Smooth muscle cell (in vitro differentiated cells): ENCODE data around the gene NIPBL. TPM values are rescaled to one million over a fixed set of nuclear protein-coding genes. Genes with fewer than 3 reads are reported as not detected.
"Not testable (repeated sequence)": the region's sequence is repeated elsewhere in the genome, so short reads cannot be mapped to it uniquely, and the experiment has no call there.

Experiments used
- DNase-seq: peaks from one replicate; lab custom pipeline; 2025; ENCODE audit not compliant: unreplicated experiment; lab: John Stamatoyannopoulos, UW
- H2AFZ ChIP-seq: fragments of 200-600 bp; sonication (generic); 2 replicates; pipeline ENCODE4 v1.6.0; 2016; ENCODE audit warnings: antibody characterized with exemption, low read depth, mild to moderate bottlenecking
- H3F3A ChIP-seq: fragments of 200-600 bp; sonication (generic); 2 replicates; pipeline ENCODE4 v1.6.0; 2017; ENCODE audit warnings: antibody characterized with exemption, low read depth
- H3K27ac ChIP-seq: fragments of 200-600 bp; sonication (generic); 2 replicates; pipeline ENCODE4 v1.5.1; 2016; ENCODE audit warnings: low read depth, mild to moderate bottlenecking
- H3K27me3 ChIP-seq: fragments of 200-600 bp; sonication (generic); 2 replicates; pipeline ENCODE4 v1.6.1; 2016; ENCODE audit warnings: low read depth, mild to moderate bottlenecking
- H3K36me3 ChIP-seq: fragments of 200-600 bp; sonication (generic); 2 replicates; pipeline ENCODE4 v1.5.1; 2016; ENCODE audit warnings: low read depth
- H3K4me1 ChIP-seq: fragments of 200-600 bp; sonication (generic); 2 replicates; pipeline ENCODE4 v1.5.1; 2016; ENCODE audit warnings: low read depth
- H3K4me2 ChIP-seq: fragments of 200-600 bp; sonication (generic); 2 replicates; pipeline ENCODE4 v1.6.0; 2016; ENCODE audit warnings: mild to moderate bottlenecking
- H3K4me3 ChIP-seq: fragments of 200-600 bp; sonication (generic); 2 replicates; pipeline ENCODE4 v1.5.1; 2016; ENCODE audit warnings: mild to moderate bottlenecking
- H3K79me2 ChIP-seq: fragments of 200-600 bp; sonication (generic); 2 replicates; pipeline ENCODE4 v1.6.0; 2016; ENCODE audit warnings: low read depth, mild to moderate bottlenecking
- H3K9ac ChIP-seq: fragments of 200-600 bp; sonication (generic); 2 replicates; pipeline ENCODE4 v1.6.0; 2016; ENCODE audit warnings: low read depth
- H3K9me3 ChIP-seq: fragments of 200-600 bp; sonication (generic); replicated peaks from 2 replicates; pipeline ENCODE4 v1.5.1; 2016; ENCODE audit warnings: low read depth
- H4K20me1 ChIP-seq: fragments of 200-600 bp; sonication (generic); 2 replicates; pipeline ENCODE4 v1.6.0; 2016; ENCODE audit warnings: low read depth
- CTCF ChIP-seq: fragments of 200-600 bp; sonication (generic); IDR thresholded peaks from 2 replicates; pipeline ENCODE4 v1.5.1; 2017; ENCODE audit warnings: borderline replicate concordance, mild to moderate bottlenecking, antibody characterized with exemption; ENCODE audit not compliant: insufficient read depth, poor library complexity, severe bottlenecking
- WGBS: methylation state at CpG from one replicate; pipeline ENCODE4 v1.1.7; 2016; ENCODE audit warnings: low lambda C conversion rate; 5-methylcytosine and 5-hydroxymethylcytosine counted together
- polyA plus RNA-seq: library from polyadenylated mRNA; unstranded; fragments of >200 nt; fragmentation: Nextera tagmentation; extraction: Ambion mirVana; gene quantifications from 2 replicates; pipeline ENCODE4 v1.2.1, GENCODE V29; 2016
- total RNA-seq: library from RNA; depleted of rRNA; stranded (reverse); fragments of >200 nt; gene quantifications from 2 replicates; pipeline ENCODE4 v1.2.3, GENCODE V29; 2014

Gene NIPBL
- total and polyA plus RNA-seq, 2 experiments from 2014 or later: 14.7 to 46.3 TPM

GRCh38 chr5:36900283-36900682 is 23.7 kb downstream of the NIPBL start:
- peaks cover 4% of the 10 kb centered on the region for H3K9me3 ChIP-seq
- H3K9ac ChIP-seq: no peak overlapping the region
- no peak overlapping the region for H2AFZ ChIP-seq
- DNase-seq: no peak
- TF ChIP-seq CTCF: no peak
- no peak overlapping the region for H3K4me2 ChIP-seq
- H3F3A ChIP-seq: no peaks in the 10 kb centered on the region
- H3K36me3 ChIP-seq: no peaks in the 10 kb centered on the region
- WGBS: 88% methylated on average over 2 of the region's 2 CpGs
- no peak overlapping the region for H3K27ac ChIP-seq
- peaks cover 100% of the 10 kb centered on the region for H4K20me1 ChIP-seq
- no peaks in the 10 kb centered on the region for H3K4me1 ChIP-seq
- no peaks in the 10 kb centered on the region for H3K27me3 ChIP-seq
- no peak overlapping the region for H3K4me3 ChIP-seq
- peaks cover 100% of the 10 kb centered on the region for H3K79me2 ChIP-seq

DNA sequence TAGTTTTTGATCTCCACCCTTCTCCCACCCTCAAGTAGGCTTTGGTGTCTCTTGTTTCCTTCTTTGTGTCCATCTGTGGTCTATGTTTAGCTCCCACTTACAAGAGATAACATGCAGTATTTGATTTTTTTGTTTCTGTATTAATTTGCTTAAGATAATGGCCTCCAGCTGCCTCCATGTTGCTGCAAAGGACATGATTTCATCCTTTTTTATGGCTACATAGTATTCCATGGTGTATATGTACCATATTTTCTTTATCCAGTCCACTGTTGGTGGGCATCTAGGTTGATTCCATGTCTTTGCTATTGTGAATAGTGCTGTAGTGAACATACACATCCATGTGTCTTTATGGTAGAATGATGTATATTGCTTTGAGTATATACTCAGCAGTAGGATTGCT is 24.5 kb downstream of the NIPBL start:
- not testable (repeated sequence) for H3K27me3 ChIP-seq, DNase-seq, H3K9ac ChIP-seq, H3K9me3 ChIP-seq, H3F3A ChIP-seq, H3K4me2 ChIP-seq, H3K4me3 ChIP-seq, H3K36me3 ChIP-seq, H2AFZ ChIP-seq, H3K4me1 ChIP-seq, H3K27ac ChIP-seq
- Histone ChIP-seq H4K20me1 (peaks cover 100% of the 10 kb centered on the region), H3K79me2 (peaks cover 100% of the 10 kb centered on the region)

- WGBS: 95% methylated on average over 3 of the region's 3 CpGs
- Histone ChIP-seq H3K36me3 (no peaks in the 10 kb centered on the region), H3K4me2 (no peak overlapping the region), H3K27ac (no peak overlapping the region), H3K9ac (no peak overlapping the region), H3K4me1 (no peaks in the 10 kb centered on the region), H3K27me3 (no peaks in the 10 kb centered on the region), H3K9me3 (peaks cover 4% of the 10 kb centered on the region), H4K20me1 (peaks cover 100% of the 10 kb centered on the region), H3K79me2 (peaks cover 100% of the 10 kb centered on the region), H3K4me3 (no peak overlapping the region), H2AFZ (no peak overlapping the region), H3F3A (no peaks in the 10 kb centered on the region)
- TF ChIP-seq CTCF: no peak
- no peak for DNase-seq
Observed at GRCh38 chr5:36901856-36902255, 25.3 kb downstream of the NIPBL start.

DNA sequence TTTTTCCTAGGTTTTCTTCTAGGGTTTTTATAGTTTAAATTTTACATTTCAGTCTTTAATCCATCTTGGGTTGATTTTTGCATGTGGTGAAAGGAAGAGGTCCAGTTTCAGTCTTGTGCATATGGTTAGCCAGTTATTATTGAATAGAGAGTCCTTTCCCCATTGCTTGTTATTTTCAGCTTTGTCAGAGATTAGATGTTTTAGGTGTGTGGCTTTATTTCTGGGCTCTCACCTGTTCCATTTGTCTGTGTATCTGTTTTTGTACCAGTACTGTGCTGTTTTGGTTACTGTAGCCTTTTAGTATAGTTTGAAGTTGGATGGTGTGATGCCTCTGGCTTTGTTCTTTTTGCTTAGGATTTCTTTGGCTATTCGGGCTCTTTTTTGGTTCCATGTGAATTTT is 25.8 kb downstream of the NIPBL start:
- no peak overlapping the region for H3K4me2 ChIP-seq
- no peak for TF ChIP-seq CTCF
- H4K20me1 ChIP-seq: peaks cover 100% of the 10 kb centered on the region
- H3K27me3 ChIP-seq: no peaks in the 10 kb centered on the region
- H3K27ac ChIP-seq: no peak overlapping the region
- no peaks in the 10 kb centered on the region for H3K36me3 ChIP-seq
- no peaks in the 10 kb centered on the region for H3K4me1 ChIP-seq
- H3F3A ChIP-seq: no peaks in the 10 kb centered on the region
- no peak for DNase-seq
- peaks cover 100% of the 10 kb centered on the region for H3K79me2 ChIP-seq
- WGBS: 100% methylated on average over 1 of the region's 1 CpG
- no peak overlapping the region for H3K9ac ChIP-seq
- H3K4me3 ChIP-seq: no peak overlapping the region
- peaks cover 4% of the 10 kb centered on the region for H3K9me3 ChIP-seq
- H2AFZ ChIP-seq: no peak overlapping the region
